ENCODE data around the gene ZNF335.

GRCh38 chr20:45958593-45958992 is 13.4 kb downstream of the ZNF335 start:
- TF ChIP-seq POLR2AphosphoS5 (IDR thresholded peaks at IDR 0.05; ENCODE audit: low read depth, low read length) (no peak), POLR2A (IDR thresholded peaks at IDR 0.05; ENCODE audit: low read depth, low read length) (no peak), TAF1 (IDR thresholded peaks at IDR 0.05; ENCODE audit: low read depth, low read length) (no peak), POU2F2 (IDR thresholded peaks at IDR 0.05; ENCODE audit: low read depth, low read length) (no peak)
